Esophagus squamous epithelium (tissue), 4 donors: ENCODE measurements around the gene CD6.

Experiments
- POLR2A ChIP-seq, 4 donors: fragments of 450-650 bp; IDR thresholded peaks; one replicate each; pipeline ENCODE4 v1.6.1; 2017; ENCODE audit warnings: antibody characterized with exemption in 4 of 4, mild to moderate bottlenecking in 4 of 4, moderate library complexity in 3 of 4
- TF ChIP-seq, protein P1 (sequence below), 6 experiments: fragments of 450-650 bp in 4 of 6; fragments of 200-600 bp in 2 of 6; sonication (generic) in 2 of 6; IDR thresholded peaks; one replicate each; pipeline ENCODE4 v1.5.1; 2016 to 2019; ENCODE audit warnings: antibody characterized with exemption in 6 of 6, mild to moderate bottlenecking in 4 of 6, moderate library complexity in 4 of 6

DNA sequence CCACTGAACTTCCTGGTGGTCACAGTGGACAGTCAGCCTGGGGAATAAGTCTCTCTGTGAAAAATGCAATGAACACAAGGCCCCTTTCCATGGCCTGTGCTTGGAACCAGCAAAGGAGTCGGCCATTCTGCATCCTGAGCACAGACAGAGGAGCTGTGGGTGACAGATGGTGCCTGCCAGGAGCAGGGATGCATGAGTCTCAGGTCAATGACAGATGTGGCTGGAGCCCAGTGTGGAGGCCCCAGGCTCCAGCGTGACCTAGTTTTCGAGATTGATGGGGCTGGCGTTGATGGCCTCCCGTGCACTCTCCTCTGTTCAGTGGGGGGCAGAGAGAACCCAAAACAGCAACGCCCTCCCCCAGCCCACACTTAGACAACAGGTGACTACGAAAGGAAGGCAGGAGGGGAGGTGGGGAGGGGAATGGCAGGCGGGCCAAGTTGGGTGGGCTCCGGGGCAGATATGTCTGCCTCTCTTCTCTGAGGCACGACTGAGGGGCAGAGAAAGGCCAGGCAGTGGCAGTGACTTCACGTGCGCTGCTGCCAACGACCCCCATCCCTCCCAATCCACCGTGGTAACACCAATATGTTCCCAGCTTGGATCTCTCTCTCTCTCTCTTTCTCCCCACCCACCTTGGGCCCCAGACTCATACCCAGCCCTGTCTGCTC, 96.4 kb downstream of the CD6 start:
- TF ChIP-seq, protein P1, sequence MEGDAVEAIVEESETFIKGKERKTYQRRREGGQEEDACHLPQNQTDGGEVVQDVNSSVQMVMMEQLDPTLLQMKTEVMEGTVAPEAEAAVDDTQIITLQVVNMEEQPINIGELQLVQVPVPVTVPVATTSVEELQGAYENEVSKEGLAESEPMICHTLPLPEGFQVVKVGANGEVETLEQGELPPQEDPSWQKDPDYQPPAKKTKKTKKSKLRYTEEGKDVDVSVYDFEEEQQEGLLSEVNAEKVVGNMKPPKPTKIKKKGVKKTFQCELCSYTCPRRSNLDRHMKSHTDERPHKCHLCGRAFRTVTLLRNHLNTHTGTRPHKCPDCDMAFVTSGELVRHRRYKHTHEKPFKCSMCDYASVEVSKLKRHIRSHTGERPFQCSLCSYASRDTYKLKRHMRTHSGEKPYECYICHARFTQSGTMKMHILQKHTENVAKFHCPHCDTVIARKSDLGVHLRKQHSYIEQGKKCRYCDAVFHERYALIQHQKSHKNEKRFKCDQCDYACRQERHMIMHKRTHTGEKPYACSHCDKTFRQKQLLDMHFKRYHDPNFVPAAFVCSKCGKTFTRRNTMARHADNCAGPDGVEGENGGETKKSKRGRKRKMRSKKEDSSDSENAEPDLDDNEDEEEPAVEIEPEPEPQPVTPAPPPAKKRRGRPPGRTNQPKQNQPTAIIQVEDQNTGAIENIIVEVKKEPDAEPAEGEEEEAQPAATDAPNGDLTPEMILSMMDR (IDR thresholded peaks at IDR 0.05): no peak
- no peak for TF ChIP-seq POLR2A (IDR thresholded peaks at IDR 0.05)
